ENCODE measurements around the gene TPST2. TPM values are rescaled to one million over a fixed set of nuclear protein-coding genes. Genes with fewer than 3 reads are reported as not detected.
"Not testable (repeated sequence)": the region's sequence is repeated elsewhere in the genome, so short reads cannot be mapped to it uniquely, and the experiment has no call there.

Gene TPST2
- polyA plus RNA-seq, 2 of the 4 experiments (the other 2 are of a cell fraction), result 10.3 to 10.5 TPM

- DNase-seq (ENCODE audit: low read depth in 1 of 2, low spot score in 1 of 2) (no peak), FAIRE-seq (no peak), ATAC-seq (no peak)
- no peak for TF ChIP-seq POLR2AphosphoS2 (conservative IDR thresholded peaks at IDR 0.05; ENCODE audit: low read length)
- H3K27ac ChIP-seq, result no peak overlapping the region
- WGBS (ENCODE audit: missing lambda C conversion rate), result 81% methylated on average over 11 of the region's 11 CpGs
- no peaks in the 10 kb centered on the region for H3K4me1 ChIP-seq
- H3K4me2 ChIP-seq, result no peak overlapping the region
- ChIA-PET POLR2A (no interaction called here), CTCF (interaction anchor here (1.1 kb wide), 1 partner anchor 10 kb away, joined by 3 read pairs; no protein-coding TSS in a partner anchor)
- no peaks in the 10 kb centered on the region for H3K9me3 ChIP-seq
- no peak overlapping the region for H3K4me3 ChIP-seq
These were observed 26.0 kb upstream of the TPST2 start for GRCh38 chr22:26615830-26616435.

GRCh38 chr22:26615149-26615548 is 25.2 kb upstream of the TPST2 start:
- Histone ChIP-seq H3K4me2 (no peak overlapping the region), H3K9me3 (no peaks in the 10 kb centered on the region), H3K4me3 (no peak overlapping the region), H3K4me1 (no peaks in the 10 kb centered on the region; the same call in 2 of the 3 replicates), H3K27ac (no peak overlapping the region)
- WGBS (ENCODE audit: missing lambda C conversion rate), result 71% methylated on average over 5 of the region's 5 CpGs
- CTCF ChIA-PET, result no interaction called here
- FAIRE-seq, result no peak
- POLR2A ChIA-PET, result no interaction called here
- no peak for DNase-seq (ENCODE audit: low read depth in 1 of 2, low spot score in 1 of 2)
- TF ChIP-seq CBX2 (IDR thresholded peaks at IDR 0.05; ENCODE audit: borderline replicate concordance, low read depth) (no peak), POLR2A (IDR thresholded peaks at IDR 0.05; ENCODE audit: low read length) (no peak)
- ATAC-seq, result no peak

DNA sequence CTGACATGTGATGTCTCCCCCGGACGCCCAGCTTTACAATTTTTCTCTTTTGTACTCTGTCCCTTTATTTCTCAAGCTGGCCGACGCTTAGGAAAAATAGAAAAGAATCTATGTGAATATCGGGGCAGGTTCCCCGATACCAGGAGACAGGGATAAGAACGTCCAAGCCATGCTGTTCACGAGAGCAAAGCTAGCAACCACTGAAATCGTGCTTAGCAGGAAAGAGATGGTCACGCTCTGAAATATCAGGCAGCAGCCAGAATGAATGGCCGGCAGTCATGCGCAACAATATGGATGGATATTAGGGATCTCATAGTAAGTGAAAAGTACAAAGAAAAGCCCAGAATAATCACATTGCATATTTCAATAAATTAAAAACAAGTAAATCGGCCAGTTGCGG is 24.4 kb upstream of the TPST2 start:
- no peak for FAIRE-seq
- WGBS (ENCODE audit: missing lambda C conversion rate), result 57% methylated on average over 14 of the region's 14 CpGs
- CTCF ChIA-PET, result no interaction called here
- no peak for DNase-seq (ENCODE audit: low read depth in 1 of 2, low spot score in 1 of 2)
- H3K4me2 ChIP-seq, result no peak overlapping the region
- H3K4me3 ChIP-seq, result no peak overlapping the region
- H3K4me1 ChIP-seq, result no peaks in the 10 kb centered on the region; the same call in 2 of the 3 replicates
- no peak overlapping the region for H3K27ac ChIP-seq
- H3K9me3 ChIP-seq, result no peaks in the 10 kb centered on the region
- POLR2A ChIA-PET, result no interaction called here
- TF ChIP-seq GATA3 (IDR thresholded peaks at IDR 0.05; ENCODE audit: borderline replicate concordance) (no peak), POLR2AphosphoS2 (conservative IDR thresholded peaks at IDR 0.05; ENCODE audit: low read length) (no peak), CTCF (IDR thresholded peaks at IDR 0.05) (no peak), EP300 (IDR thresholded peaks at IDR 0.05) (no peak), ZFP36 (IDR thresholded peaks at IDR 0.05; ENCODE audit: borderline replicate concordance, partially characterized antibody) (no peak), MYC (IDR thresholded peaks at IDR 0.05; ENCODE audit: borderline replicate concordance, low read length) (no peak), PHF8 (IDR thresholded peaks at IDR 0.05; ENCODE audit: borderline replicate concordance, low read depth) (no peak), CEBPB (IDR thresholded peaks at IDR 0.05) (no peak), RNF2 (IDR thresholded peaks at IDR 0.05; ENCODE audit: borderline replicate concordance, low read depth) (no peak), ZC3H11A (IDR thresholded peaks at IDR 0.05) (no peak), TP53 (CRISPR knock-in tag; IDR thresholded peaks at IDR 0.05) (no peak), ELK1 (IDR thresholded peaks at IDR 0.05; ENCODE audit: low read depth, low read length) (no peak), KDM5A (IDR thresholded peaks at IDR 0.05) (no peak), RCOR1 (IDR thresholded peaks at IDR 0.05; ENCODE audit: low read depth, low read length) (no peak), RARB (CRISPR knock-in tag; IDR thresholded peaks at IDR 0.05) (no peak), NFE2L2 (conservative IDR thresholded peaks at IDR 0.05; ENCODE audit: low read length) (no peak), ESRRA (IDR thresholded peaks at IDR 0.05; ENCODE audit: borderline replicate concordance, low read length) (no peak)
- no peak for ATAC-seq

DNA sequence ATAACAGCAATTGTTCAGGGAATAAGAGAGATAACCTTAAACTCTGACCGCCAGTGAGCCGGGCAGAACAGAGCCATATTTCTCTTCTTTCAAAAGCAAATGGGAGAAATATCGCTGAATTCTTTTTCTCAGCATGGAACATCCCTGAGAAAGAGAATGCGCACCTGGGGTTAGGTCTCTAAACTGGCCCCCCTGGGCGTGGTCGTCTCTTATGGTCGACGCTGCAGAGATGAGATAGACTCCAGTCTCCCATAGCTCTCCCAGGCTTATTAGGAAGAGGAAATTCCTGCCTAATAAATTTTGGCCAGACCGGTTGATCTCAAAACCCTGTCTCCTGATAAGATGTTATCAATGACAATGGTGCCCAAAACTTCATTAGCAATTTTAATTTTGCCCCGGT is 23.8 kb upstream of the TPST2 start:
- DNase-seq (ENCODE audit: low read depth in 1 of 2, low spot score in 1 of 2); H3K4me2 ChIP-seq; H3K4me3 ChIP-seq; FAIRE-seq; H3K9me3 ChIP-seq; POLR2A ChIA-PET; H3K4me1 ChIP-seq; ATAC-seq; H3K27ac ChIP-seq; CTCF ChIA-PET: not testable (repeated sequence)
- 42% methylated on average over 10 of the region's 10 CpGs for WGBS (ENCODE audit: missing lambda C conversion rate)
